NCI-H2196 treated with DMSO at 0.1 percent for 48 hours (cell line): Measurements from ENCODE around the gene SLC52A3.
"Not testable (repeated sequence)": the region's sequence is repeated elsewhere in the genome, so short reads cannot be mapped to it uniquely, and the experiment has no call there.

ENCODE experiments used
- DNase-seq: peaks from one replicate; lab custom pipeline; 2025; ENCODE audit not compliant: unreplicated experiment; lab: John Stamatoyannopoulos, UW

Gene SLC52A3

GRCh38 chr20:768426-768978 is at the start of gene SLC52A3:
SLC52A3 (minus strand) TSS chr20:768500; CDS start chr20:765774, 2,726 bp downstream.
- DNase-seq, result no peak

GRCh38 chr20:815914-816606 is 47.8 kb upstream of the SLC52A3 start:
- peak; percentile 57 for DNase-seq

- DNase-seq, result no peak
Observed at GRCh38 chr20:815226-815625, 46.9 kb upstream of the SLC52A3 start.

- no peak for DNase-seq
Observed at GRCh38 chr20:813390-813789, 45.1 kb upstream of the SLC52A3 start.

GRCh38 chr20:812435-812814 is 44.1 kb upstream of the SLC52A3 start:
- not testable (repeated sequence) for DNase-seq

GRCh38 chr20:811776-812434 is 43.6 kb upstream of the SLC52A3 start:
- DNase-seq, result not testable (repeated sequence)

GRCh38 chr20:805713-806112 is 37.4 kb upstream of the SLC52A3 start:
- DNase-seq, result no peak

- no peak for DNase-seq
Observed at GRCh38 chr20:801678-802077, 33.4 kb upstream of the SLC52A3 start.

- not testable (repeated sequence) for DNase-seq
Observed at GRCh38 chr20:800026-800425, 31.7 kb upstream of the SLC52A3 start.

- not testable (repeated sequence) for DNase-seq
Observed at GRCh38 chr20:798746-799145, 30.4 kb upstream of the SLC52A3 start.

GRCh38 chr20:796921-797320 is 28.6 kb upstream of the SLC52A3 start:
- DNase-seq, result no peak

- DNase-seq, result no peak
Observed at GRCh38 chr20:792248-792647, 23.9 kb upstream of the SLC52A3 start.

GRCh38 chr20:791056-791455 is 22.8 kb upstream of the SLC52A3 start:
- no peak for DNase-seq

- no peak for DNase-seq
Observed at GRCh38 chr20:787825-788224, 19.5 kb upstream of the SLC52A3 start.

GRCh38 chr20:779771-780170 is 11.5 kb upstream of the SLC52A3 start:
- DNase-seq, result no peak

- no peak for DNase-seq
Observed at GRCh38 chr20:776165-776564, 7.9 kb upstream of the SLC52A3 start.

- DNase-seq, result no peak
Observed at GRCh38 chr20:775679-776135, 7.4 kb upstream of the SLC52A3 start.

- DNase-seq, result no peak
Observed at GRCh38 chr20:774660-775057, 6.4 kb upstream of the SLC52A3 start.

GRCh38 chr20:774016-774659 is 5.8 kb upstream of the SLC52A3 start:
- DNase-seq, result no peak

- DNase-seq, result no peak
Observed at GRCh38 chr20:772806-773205, 4.5 kb upstream of the SLC52A3 start.

- no peak for DNase-seq
Observed at GRCh38 chr20:771741-772464, 3.6 kb upstream of the SLC52A3 start.
